Fibroblast of mammary gland (primary cell): ENCODE results near the gene LGALS4.
"Not testable (repeated sequence)": the region's sequence is repeated elsewhere in the genome, so short reads cannot be mapped to it uniquely, and the experiment has no call there.

ENCODE experiments used
- DNase-seq: peaks from one replicate; pipeline ENCODE4 v3.0.0-alpha.2; 2010; ENCODE audit warnings: low read depth
- H3K4me3 ChIP-seq: 2 replicates; pipeline ENCODE4 v1.5.1; 2011; ENCODE audit warnings: low read depth, mild to moderate bottlenecking, low read length, moderate library complexity; ENCODE audit not compliant: control insufficient read depth
- CTCF ChIP-seq: conservative IDR thresholded peaks from 2 replicates; pipeline ENCODE4 v1.5.1; 2011; ENCODE audit warnings: low read depth, low read length, inconsistent platforms; ENCODE audit not compliant: control insufficient read depth, insufficient read depth

LGALS4 gene

GRCh38 chr19:38799104-38799503, 13.6 kb downstream of the LGALS4 start:
- no peak for DNase-seq
- TF ChIP-seq CTCF, result no peak
- H3K4me3 ChIP-seq, result no peak overlapping the region

- H3K4me3 ChIP-seq, DNase-seq: not testable (repeated sequence)
Measured at GRCh38 chr19:38797781-38798180, 15.0 kb downstream of the LGALS4 start.

DNA sequence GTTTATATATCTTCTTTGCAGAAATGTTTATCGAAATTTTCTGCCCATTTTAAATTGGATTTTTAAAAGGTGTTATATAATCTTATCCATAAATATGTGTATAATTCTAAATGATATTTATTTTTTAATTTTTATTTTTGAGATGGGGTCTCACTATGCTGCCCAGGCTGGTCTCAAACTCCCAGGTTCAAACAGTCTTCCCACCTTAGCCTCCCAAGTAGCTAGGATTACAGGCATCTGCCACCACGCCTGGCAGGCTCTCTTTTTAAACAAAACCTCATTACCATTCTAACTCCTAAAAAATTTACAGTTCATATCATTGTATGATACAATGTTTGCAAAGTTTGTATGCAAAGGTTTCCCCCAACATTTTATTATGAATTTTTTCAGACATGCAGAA, 16.6 kb downstream of the LGALS4 start:
- no peak for TF ChIP-seq CTCF

DNA sequence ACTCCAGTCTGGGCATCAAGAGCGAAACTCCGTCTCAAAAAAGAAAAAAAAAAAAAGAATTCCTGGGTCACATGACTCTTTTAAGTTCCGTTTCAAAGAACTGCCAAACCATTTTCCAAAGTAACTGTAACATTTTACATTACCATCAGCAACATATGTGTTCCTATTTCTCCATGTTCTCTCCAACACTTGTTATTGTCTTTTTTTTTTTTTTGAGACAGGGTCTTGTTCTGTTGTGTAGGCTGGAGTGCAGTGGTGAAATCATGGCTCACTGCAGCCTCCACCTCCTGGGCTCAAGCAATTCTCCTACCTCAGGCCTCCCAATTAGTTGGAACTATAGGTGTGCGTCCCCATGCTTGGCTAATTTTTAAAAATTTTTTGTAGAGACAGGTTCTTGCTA, 17.2 kb downstream of the LGALS4 start:
- TF ChIP-seq CTCF, result no peak
- H3K4me3 ChIP-seq, result no peak overlapping the region
- no peak for DNase-seq

More for the DNA sequence above, 16.6 kb downstream of the LGALS4 start:
- H3K4me3 ChIP-seq, result no peak overlapping the region
- DNase-seq, result no peak

GRCh38 chr19:38793671-38794070, 19.1 kb downstream of the LGALS4 start:
- no peak overlapping the region for H3K4me3 ChIP-seq
- DNase-seq, result no peak
- TF ChIP-seq CTCF, result no peak

DNA sequence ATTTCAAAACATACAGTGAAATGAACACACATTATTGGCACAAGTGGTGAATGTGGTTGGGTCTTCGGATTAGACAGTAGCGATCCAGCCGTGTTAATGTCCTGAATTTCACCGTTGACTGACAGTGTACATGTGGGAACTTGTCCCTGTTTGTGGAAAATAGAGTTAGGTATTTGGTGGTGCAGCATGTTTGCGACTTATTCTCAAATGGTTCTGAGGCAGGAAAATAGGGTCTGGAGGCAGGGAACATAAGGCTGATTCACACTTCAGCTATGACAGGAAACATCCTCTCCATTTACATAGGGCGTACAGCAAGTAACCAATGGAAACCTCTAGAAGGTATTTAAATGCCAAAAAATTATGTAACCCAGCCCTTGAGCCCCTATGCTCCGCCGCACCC, 19.6 kb downstream of the LGALS4 start:
- no peak overlapping the region for H3K4me3 ChIP-seq
- DNase-seq, result peak; percentile 32
- no peak for TF ChIP-seq CTCF

- H3K4me3 ChIP-seq, result no peak overlapping the region
Measured at GRCh38 chr19:38792250-38793111, 20.3 kb downstream of the LGALS4 start.

GRCh38 chr19:38791451-38792064, 21.2 kb downstream of the LGALS4 start:
- peak overlapping the region; percentile 10 for H3K4me3 ChIP-seq

More at GRCh38 chr19:38792250-38793111, 20.3 kb downstream of the LGALS4 start:
- peak; percentile 36 for TF ChIP-seq CTCF
- peak; percentile 18 for DNase-seq

GRCh38 chr19:38790507-38791403, 22.0 kb downstream of the LGALS4 start:
- not testable (repeated sequence) for DNase-seq
- peak overlapping the region; percentile 10 for H3K4me3 ChIP-seq

More at GRCh38 chr19:38791451-38792064, 21.2 kb downstream of the LGALS4 start:
- DNase-seq, result not testable (repeated sequence)
